Activated naive CD4-positive, alpha-beta T cell (primary cell): ENCODE measurements around the gene TOR1B.
A peak's percentile ranks its signal among the peaks of the same experiment; 100 is the strongest.
"Not testable (repeated sequence)": the region's sequence is repeated elsewhere in the genome, so short reads cannot be mapped to it uniquely, and the experiment has no call there.

Experiments used
- DNase-seq, 4 experiments: peaks; one replicate each; lab custom pipeline; 2025; lab: John Stamatoyannopoulos, UW

Gene TOR1B

GRCh38 chr9:129802833-129803675, at the start of gene TOR1B:
TOR1B (plus strand) TSS chr9:129803184; CDS start chr9:129803213, 29 bp downstream.
- DNase-seq: peak; percentile 77 to 93 (median 84)

GRCh38 chr9:129755151-129755550, 47.8 kb upstream of the TOR1B start:
- DNase-seq: no peak

GRCh38 chr9:129756191-129756590, 46.8 kb upstream of the TOR1B start:
- DNase-seq: no peak

- no peak for DNase-seq
These were observed 45.9 kb upstream of the TOR1B start for GRCh38 chr9:129757045-129757444.

GRCh38 chr9:129759319-129759718, 43.7 kb upstream of the TOR1B start:
- DNase-seq: no peak

GRCh38 chr9:129759804-129760502, 43.0 kb upstream of the TOR1B start:
- no peak for DNase-seq

GRCh38 chr9:129760784-129761183, 42.2 kb upstream of the TOR1B start:
- not testable (repeated sequence) for DNase-seq

GRCh38 chr9:129761293-129761900, 41.6 kb upstream of the TOR1B start:
- DNase-seq: no peak

- DNase-seq: no peak
These were observed 41.0 kb upstream of the TOR1B start for GRCh38 chr9:129761901-129762369.

GRCh38 chr9:129762370-129762984, 40.5 kb upstream of the TOR1B start:
- DNase-seq: not testable (repeated sequence)

GRCh38 chr9:129762985-129763926, 39.7 kb upstream of the TOR1B start:
- DNase-seq: no peak

GRCh38 chr9:129765764-129766317, 37.1 kb upstream of the TOR1B start:
- DNase-seq: no peak

GRCh38 chr9:129768486-129768885, 34.5 kb upstream of the TOR1B start:
- no peak for DNase-seq

GRCh38 chr9:129769669-129770068, 33.3 kb upstream of the TOR1B start:
- DNase-seq: no peak

GRCh38 chr9:129770741-129771140, 32.2 kb upstream of the TOR1B start:
- DNase-seq: no peak

- DNase-seq: no peak
These were observed 29.5 kb upstream of the TOR1B start for GRCh38 chr9:129773262-129774048.

GRCh38 chr9:129774791-129775447, 28.1 kb upstream of the TOR1B start:
- no peak for DNase-seq

GRCh38 chr9:129775448-129775798, 27.6 kb upstream of the TOR1B start:
- no peak for DNase-seq

GRCh38 chr9:129776096-129776495, 26.9 kb upstream of the TOR1B start:
- not testable (repeated sequence) for DNase-seq

- DNase-seq: no peak
These were observed 26.4 kb upstream of the TOR1B start for GRCh38 chr9:129776566-129776937.
